Measurements from ENCODE around the gene RNF20.

Gene RNF20

DNA sequence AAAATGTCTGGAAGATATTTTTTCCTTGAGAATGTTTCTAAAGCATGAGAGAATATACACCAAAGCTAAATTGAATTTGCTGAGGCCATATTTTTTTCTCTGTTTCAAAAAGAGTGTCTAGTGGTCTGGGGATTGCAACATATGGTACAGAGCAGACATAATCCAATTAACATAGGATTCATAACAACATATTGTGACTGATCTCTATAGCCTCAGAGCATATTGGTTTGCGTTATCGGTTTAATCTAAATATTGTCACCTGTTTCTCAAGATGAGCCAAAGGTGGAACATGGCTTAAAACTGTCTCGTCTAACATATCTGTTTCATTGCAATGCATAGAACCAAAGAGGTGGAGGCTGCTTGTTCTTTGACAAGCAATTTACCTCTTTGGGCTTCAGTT, 57.2 kb downstream of the RNF20 start:
- DNase-seq = no peak

DNA sequence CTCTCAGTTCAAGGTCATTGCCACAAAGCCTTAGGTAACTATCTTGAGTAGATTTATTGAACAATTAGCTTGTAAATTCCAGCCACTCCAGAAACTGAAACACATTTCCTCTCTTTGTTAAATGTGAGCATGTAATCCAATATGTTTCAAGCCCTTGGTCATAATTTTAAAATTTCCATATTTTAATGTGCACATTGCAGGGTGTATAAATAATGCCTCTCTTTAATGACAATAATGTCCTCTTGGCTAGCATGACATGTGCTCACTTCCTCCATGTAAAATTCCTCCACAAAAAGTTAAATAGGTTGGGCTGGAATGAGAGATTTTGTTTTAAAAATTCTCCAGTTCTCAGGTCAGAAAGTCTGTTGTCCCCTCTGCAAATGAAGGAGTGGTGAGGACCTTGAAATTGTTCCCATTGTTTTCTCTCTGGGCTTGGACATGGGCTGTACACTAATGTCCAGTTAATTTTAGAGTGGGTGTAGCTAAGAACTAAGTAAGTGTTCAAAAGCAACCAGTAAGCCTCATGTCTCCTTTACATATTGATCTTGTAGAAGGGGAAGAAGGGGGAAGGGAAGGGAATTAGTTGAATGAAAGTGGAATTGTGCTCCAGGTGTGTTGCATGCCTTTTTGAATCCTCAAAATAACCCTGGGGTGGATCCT, 58.3 kb downstream of the RNF20 start:
- DNase-seq = no peak

DNA sequence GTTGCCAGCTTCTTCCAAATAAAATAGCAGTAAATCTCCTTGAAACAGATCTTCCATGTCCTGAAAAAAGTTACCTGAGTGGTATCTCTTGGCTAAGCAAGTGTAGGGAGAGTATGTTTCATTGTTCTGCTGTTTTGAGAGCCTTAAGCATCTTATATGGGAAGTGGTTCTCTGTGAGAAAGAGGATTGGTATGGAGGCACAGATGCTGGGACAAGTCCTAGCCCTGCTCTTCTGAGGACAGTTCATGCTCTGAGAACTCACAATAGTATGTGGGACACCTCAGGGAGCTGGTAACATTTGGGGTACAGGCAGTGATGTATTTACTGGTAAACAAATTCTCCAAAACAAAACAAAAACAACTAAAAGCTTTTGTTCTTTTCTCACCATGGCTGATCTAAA, 59.1 kb downstream of the RNF20 start:
- DNase-seq = no peak

DNA sequence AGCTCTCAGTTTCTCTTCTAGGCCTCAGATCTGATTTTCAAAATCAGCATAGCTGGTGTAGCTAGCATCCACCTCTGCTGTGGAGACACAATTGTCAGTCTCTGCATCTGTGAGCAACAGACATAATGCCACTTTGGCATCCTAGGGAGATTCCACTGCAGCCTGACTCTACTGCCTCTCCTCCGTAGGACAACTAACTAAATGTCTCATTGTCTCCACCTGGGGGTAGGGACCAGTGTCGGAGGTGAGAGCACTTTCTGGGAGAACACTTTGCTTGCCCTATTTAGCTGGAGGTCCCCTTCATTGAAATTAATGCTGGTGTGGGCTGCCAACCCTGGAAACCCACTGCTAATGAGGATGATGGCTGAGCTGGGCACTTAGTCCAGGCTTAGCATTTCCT, 59.7 kb downstream of the RNF20 start:
- DNase-seq = no peak

DNA sequence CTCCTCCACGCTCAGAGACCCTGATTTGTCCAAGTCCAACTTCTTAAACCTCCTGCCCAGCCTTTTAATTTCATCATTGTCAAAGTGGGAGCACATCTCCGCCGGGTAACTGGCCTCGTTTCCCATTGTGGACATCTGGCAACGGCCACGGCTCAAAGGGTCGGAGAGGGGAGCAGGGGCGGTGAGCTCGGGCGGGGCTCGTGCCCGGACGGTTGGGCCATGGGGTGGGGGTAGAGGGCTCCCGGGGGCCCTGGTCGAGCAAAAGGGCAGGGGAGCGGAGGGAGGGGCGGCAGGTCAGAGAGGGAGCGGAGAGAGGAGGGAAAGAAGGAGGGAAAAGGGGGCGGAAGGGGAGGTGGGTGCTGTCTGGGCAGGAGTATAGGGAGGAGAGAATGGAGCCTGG, 61.1 kb downstream of the RNF20 start, which contains the start of gene PPP3R2:
PPP3R2 (minus strand) TSS at position 174 of the 400 bp plus-strand sequence; CDS start at position 126, 48 bp downstream.
- no peak for DNase-seq

DNA sequence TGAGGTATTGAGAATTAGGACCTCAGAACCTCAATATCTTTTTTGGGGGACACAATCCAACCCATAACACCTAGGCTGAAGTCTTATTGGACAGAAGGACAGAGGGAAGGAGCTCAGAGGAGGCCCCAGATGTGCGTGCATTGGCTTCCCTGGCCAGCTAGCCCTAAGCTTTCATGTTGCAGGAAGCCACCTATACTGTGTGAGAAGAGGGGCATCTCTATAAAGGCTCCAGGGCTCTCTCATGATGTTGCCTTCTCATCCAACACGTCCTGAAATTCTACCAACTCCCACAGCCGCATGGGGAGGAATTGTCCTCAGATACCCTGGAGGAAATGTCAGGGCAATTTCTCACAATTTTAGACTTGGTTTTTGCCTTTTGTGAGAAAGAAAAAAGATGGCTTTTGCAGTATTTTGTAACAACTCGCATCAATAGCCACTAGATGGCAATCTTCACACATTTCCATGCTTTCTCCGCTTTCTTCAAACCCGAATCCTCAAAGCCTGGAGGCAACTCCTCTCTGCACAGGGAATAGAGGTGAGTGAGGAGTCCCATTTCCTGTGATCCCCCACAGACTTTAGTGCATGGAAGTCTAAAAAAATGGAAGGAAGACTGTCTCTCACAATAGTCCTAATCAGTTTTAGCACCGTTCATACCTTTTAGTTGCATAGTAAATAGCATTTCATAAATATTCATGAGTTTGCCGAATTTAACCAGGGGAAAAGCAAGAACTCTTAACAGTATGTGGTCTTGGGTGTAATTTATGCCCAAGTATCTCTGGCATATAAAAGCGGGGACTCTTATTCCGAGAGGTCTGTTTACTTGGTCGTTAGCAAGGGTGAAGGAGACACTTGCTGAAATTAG, 68.5 kb downstream of the RNF20 start:
- DNase-seq = no peak

DNA sequence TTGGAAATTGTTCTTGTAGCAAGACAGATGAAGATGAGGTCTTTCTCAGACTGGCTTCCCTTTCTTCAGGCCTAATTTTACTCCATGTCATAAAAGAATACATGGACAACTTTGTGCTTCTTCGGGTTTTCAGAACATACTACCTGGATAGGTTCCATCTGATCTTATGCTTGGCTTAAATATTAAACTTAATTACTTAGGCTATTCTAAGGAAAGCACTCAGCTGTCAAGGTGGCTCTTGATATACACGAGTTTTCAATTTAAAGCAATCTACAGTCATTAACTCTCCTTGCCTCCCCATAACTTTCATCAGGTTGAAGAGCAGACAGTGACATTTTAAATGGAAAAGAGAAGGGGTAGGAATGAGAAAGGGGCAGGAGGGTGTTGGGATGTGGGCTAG, 70.6 kb downstream of the RNF20 start:
- DNase-seq = no peak

DNA sequence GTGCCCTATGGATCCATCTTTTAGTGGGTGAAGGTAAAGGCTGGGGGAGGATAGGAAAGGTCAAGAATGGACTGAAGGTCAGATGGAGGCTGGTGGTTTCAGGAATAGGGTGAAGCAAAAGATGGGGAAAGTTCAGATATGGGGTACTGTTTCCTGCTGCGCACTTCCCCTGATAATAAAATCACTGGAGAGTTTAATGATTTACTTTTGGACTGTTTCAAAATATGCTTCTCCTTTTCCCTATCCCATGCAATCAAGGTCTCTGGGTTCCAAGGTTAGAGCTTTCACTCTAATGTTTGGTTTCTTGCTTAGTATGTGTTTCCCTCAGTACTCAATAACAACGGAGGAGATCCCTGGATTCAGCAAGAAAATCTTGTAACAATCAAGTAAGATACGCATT, 71.9 kb downstream of the RNF20 start:
- DNase-seq = no peak

Data from activated CD4-positive, alpha-beta T cell treated with anti-CD3 and anti-CD28 coated beads for 1 hour (primary cell).